ENCODE data around the gene ADARB1.

The ADARB1 gene

GRCh38 chr21:45039317-45040156 lies 34.8 kb upstream of the ADARB1 start:
- DNase-seq (ENCODE audit: low read depth) = no peak

- DNase-seq (ENCODE audit: low read depth) = no peak
Observed at GRCh38 chr21:45040157-45040711, 34.1 kb upstream of the ADARB1 start.

GRCh38 chr21:45040739-45041138 lies 33.6 kb upstream of the ADARB1 start:
- no peak for DNase-seq (ENCODE audit: low read depth)

- no peak for DNase-seq (ENCODE audit: low read depth)
Observed at GRCh38 chr21:45041351-45041805, 33.0 kb upstream of the ADARB1 start.

GRCh38 chr21:45041984-45042663 lies 32.3 kb upstream of the ADARB1 start:
- no peak for DNase-seq (ENCODE audit: low read depth)

GRCh38 chr21:45042664-45043161 lies 31.7 kb upstream of the ADARB1 start:
- no peak for DNase-seq (ENCODE audit: low read depth)

- no peak for DNase-seq (ENCODE audit: low read depth)
Observed at GRCh38 chr21:45043541-45044020, 30.8 kb upstream of the ADARB1 start.

- no peak for DNase-seq (ENCODE audit: low read depth)
Observed at GRCh38 chr21:45045481-45045880, 28.9 kb upstream of the ADARB1 start.

- DNase-seq (ENCODE audit: low read depth) = no peak
Observed at GRCh38 chr21:45047257-45047656, 27.1 kb upstream of the ADARB1 start.

- no peak for DNase-seq (ENCODE audit: low read depth)
Observed at GRCh38 chr21:45048026-45048698, 26.2 kb upstream of the ADARB1 start.

- no peak for DNase-seq (ENCODE audit: low read depth)
Observed at GRCh38 chr21:45048968-45049367, 25.4 kb upstream of the ADARB1 start.

- no peak for DNase-seq (ENCODE audit: low read depth)
Observed at GRCh38 chr21:45049714-45050344, 24.6 kb upstream of the ADARB1 start.

GRCh38 chr21:45050345-45050796 lies 24.0 kb upstream of the ADARB1 start:
- DNase-seq (ENCODE audit: low read depth) = no peak

- no peak for DNase-seq (ENCODE audit: low read depth)
Observed at GRCh38 chr21:45050797-45051489, 23.4 kb upstream of the ADARB1 start.

GRCh38 chr21:45051580-45052434 lies 22.6 kb upstream of the ADARB1 start:
- DNase-seq (ENCODE audit: low read depth) = no peak

- no peak for DNase-seq (ENCODE audit: low read depth)
Observed at GRCh38 chr21:45052960-45053359, 21.4 kb upstream of the ADARB1 start.

- no peak for DNase-seq (ENCODE audit: low read depth)
Observed at GRCh38 chr21:45053561-45054226, 20.7 kb upstream of the ADARB1 start.

- no peak for DNase-seq (ENCODE audit: low read depth)
Observed at GRCh38 chr21:45054227-45054926, 20.0 kb upstream of the ADARB1 start.
